Measurements from ENCODE around the gene MT2A. TPM values are rescaled to one million over a fixed set of nuclear protein-coding genes. Genes with fewer than 3 reads are reported as not detected.
A peak's percentile ranks its signal among the peaks of the same experiment; 100 is the strongest.
"Not testable (repeated sequence)": the region's sequence is repeated elsewhere in the genome, so short reads cannot be mapped to it uniquely, and the experiment has no call there.

MT2A gene
- 98.0 and 122 TPM in 2 replicates for total RNA-seq (2014; rRNA removed; shearing (Covaris generic))

DNA sequence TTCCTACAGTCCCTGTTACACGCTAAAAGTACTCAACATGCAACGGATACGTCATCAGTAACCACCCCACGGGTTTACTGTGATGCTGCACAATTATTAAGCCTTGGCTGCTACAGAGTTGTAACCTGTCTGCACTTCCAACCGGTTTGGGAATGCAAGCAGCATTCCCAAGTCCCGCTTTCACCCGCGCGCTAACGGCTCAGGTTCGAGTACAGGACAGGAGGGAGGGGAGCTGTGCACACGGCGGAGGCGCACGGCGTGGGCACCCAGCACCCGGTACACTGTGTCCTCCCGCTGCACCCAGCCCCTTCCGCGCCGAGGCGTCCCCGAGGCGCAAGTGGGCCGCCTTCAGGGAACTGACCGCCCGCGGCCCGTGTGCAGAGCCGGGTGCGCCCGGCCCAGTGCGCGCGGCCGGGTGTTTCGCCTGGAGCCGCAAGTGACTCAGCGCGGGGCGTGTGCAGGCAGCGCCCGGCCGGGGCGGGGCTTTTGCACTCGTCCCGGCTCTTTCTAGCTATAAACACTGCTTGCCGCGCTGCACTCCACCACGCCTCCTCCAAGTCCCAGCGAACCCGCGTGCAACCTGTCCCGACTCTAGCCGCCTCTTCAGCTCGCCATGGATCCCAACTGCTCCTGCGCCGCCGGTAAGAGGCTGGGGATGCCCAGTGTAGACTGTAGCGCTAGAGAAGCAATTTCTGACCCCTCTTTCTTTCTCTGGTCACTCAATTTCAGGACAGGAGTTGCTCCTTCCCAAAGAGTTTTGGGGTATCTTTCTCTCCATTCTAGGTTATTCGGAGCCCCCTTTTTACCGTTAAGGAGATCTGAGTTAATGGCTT is at the start of gene MT2A:
TSS of gene MT2A (plus strand) at position 542 of the 833 bp plus-strand sequence. CDS start at position 614, 72 bp downstream.
- DNase-seq (ENCODE audit: low spot score) = peak; percentile 95

DNA sequence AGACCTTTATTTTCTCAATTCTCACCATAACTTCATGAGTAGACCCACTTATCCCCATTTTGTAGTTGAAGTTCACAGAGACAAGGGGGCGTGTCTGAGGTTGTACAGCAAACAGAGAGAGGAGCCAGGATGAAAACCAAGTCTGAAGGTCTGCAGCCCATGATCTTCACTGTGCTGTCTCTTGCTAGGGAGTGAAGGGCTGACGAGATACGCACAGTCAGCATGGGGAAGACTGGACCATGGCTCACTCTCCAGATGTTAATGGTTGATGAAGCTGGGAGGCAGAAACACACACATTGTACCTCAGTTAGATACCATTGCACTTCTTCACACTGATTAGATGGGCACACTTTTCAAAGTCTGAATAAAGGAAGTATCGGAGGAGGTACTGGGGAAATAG is 49.3 kb upstream of the MT2A start:
- DNase-seq (ENCODE audit: low spot score) = no peak

DNA sequence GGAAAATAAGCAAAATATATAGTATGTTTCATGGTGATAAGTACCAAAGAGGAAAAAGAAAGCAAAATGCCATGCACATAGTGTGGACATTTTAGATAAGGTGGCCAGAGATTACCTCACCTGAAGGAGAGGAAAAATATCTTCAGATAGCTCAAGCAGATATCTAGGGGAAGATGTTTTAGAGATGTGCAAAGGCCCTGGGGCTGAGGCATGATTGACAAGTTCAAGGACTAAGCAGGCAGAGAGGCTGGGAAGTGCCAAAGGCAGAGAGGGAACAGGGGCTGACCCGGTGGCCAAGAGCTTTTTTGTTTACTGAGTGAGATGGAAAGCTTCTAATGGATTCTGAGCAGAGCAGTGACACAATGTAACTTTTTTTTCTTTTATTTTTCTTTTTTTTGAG is 47.9 kb upstream of the MT2A start:
- no peak for DNase-seq (ENCODE audit: low spot score)

DNA sequence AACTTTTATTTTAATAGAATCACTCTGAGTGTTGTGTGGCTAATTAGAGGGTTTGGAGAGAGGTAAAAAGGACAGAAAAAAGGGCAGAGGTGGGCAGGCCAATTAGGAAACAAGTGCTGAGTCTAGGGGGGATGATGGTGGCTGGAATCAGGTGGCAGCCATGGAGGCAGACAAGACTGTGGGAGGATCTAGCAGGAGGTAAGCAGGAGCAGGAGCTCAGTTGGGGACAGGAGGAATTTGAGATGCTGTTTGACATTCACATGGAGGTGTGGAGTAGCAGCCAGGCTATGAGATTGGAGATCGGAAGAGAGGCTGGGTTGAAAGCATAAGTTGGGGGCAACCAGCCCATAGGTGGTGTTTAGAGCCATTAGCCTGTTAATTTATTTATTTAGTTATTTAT is 47.3 kb upstream of the MT2A start:
- DNase-seq (ENCODE audit: low spot score) = no peak

DNA sequence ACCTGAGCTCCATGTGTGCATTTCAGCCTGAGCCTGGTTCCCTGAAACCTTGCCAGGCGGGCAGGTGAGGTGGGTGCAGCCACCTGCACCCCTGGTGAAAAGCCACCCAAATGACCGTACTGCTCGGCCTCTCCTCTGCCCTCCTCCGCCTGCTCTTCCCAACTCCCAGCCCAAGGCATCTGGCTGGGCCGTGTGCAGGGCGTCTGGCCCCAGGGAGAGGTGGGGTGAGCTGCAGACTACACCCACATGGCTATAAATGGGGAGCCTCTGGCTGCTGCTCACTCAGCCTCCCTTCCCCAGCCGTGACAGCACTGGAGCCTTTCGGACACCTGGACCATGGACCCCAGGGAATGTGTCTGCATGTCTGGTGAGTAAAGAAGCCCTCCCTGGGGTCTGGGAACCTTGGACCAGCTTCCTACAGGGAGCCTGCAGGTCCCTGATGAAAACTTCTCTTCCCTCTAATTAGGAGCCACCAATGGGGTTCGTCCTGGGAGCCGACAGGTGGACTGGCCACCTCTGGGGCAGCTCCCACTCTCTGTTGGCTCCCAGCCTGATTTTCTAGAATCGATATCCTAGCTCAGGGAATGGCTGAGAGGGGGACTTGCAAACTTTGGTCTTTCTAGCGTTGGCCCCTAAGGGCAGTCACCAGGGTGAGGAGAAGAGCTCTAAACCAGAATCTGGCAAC is 43.4 kb upstream of the MT2A start, which contains the start of gene MT4:
TSS of gene MT4 (plus strand) at position 281 of the 685 bp plus-strand sequence. CDS start at position 337, 56 bp downstream.
- no peak for DNase-seq (ENCODE audit: low spot score)

DNA sequence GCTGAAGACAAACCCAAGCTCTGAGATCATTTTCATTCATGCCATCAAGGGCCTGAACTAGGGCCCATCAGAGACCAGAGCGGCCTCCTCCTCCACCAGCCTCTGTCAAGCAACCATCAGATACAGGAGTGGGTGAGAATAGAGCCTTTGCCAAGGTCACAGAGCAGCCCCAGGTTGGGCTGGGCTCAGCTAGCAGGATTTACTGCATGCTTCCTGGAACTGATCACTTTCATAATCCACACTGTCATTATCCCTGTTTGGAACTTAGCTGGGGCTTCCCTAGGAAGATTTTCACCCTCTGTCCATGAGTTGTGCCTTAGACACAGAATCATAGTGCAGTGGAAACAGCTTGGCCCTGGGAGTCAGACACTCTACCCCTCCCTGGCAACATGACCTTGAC is 38.4 kb upstream of the MT2A start:
- no peak for DNase-seq (ENCODE audit: low spot score)

DNA sequence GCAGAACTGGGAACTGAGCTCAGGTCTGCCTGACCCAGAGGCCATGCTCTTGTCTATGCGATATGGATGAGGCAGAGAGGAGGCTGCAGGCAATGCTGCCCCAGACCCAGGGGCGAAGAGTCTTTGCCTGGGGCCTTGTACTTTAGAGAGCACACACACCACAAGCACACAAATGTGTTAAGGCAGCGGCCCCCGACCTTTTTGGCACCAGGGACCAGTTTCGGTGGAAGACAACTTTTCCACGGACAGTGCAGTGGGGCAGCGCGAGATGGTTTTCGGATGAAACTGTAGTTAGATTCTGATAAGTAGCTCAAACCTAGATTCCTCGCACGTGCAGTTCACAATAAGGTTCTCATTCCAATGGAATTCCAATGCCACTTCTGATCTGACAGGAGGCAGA is 36.9 kb upstream of the MT2A start:
- no peak for DNase-seq (ENCODE audit: low spot score)

DNA sequence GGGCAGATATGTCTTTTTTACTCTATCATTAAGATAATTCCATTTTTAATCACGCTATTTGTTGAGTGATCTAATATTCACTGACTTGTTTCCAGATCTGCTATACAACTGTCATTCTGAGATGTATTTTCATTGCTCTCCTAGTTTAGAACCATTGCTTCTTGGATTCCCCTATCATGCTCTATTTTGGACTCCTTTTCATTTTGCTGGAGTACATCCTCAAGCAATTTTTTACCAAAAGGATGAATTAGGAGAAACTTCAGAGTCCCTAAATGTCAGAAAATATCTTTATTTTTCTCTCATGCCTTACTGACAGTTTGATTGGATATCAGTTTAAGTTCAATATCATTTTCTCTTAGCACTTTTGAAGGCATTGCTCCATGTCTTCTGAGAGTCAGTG is 33.8 kb upstream of the MT2A start:
- DNase-seq (ENCODE audit: low spot score) = no peak

DNA sequence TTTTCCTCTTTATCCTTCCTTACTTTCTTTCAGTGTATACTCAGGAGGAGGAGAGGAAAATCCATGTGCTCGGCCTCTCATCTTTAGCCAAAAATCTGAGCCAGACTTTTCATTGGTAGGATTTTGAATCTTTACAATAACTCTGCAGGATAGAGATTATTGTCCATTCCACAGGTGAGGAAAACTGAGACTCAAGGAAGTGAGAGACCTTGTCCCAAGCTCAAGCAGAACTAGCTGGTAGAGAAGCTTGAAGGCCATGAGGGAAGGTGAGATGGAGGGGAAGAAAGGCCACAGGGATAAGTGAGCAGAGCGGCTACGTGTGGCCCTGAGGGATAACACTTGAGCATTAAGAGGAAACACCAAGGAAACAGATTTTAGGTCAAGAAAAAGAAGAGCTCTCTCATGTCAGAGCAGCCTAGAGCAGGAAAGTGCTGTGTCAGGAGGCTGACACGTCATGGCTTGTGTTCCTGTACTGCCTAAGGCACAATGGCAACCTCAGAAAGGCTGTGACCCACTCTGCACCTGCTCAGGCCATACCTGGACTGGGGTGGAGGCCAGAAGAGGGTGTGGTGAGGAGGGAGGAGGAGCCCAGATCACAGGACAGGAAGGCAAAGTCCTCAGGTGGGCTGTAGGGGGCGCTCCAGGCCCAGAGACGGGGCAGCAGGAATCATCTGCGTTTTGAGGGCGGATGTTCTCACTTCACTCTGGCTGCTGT is 31.6 kb upstream of the MT2A start:
- DNase-seq (ENCODE audit: low spot score) = peak; percentile 54

DNA sequence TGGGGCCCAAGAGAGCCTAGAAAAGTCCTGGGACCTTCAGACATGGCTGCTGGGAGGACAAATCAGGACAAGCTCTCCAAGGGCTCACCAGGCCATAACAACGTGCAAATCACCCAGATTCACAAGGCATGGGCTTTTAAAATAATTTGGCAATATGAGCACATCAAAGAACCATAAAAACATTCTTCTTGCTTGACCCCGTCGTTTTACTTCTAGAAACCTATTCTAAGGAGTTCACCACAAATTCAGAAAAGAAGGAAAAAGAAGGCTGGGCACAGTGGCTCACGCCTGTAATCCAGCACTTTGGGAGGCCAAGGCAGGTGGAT is 31.1 kb upstream of the MT2A start:
- no peak for DNase-seq (ENCODE audit: low spot score)

DNA sequence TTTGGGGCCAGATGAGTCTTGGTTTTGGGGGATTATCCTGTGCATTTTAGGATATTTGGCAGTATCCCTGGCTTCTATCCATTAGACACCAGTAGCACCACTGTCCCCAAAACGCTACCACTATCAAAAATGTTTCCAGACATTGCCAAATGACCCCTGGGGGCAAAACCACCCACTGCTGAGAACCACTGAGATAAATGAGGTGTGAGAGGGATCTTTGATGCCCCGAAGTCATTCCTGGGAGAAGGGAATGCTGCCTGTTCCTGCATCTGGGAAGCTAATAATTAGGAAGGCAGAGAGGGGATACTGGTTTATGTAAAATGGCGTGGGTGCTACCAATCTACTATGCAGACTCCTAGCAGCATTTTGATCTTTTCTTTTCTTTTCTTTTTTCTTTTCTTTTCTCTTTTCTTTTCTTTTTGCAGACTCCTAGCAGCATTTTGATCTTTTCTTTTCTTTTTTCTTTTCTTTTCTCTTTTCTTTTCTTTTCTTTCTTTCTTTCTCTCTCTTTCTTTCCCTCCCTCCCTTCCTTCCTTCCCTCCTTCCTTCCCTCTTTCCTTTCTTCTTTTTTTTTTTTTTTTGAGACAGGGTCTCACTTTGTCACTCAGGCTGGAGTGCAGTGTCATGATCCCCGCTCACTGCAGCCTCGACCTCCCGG is 27.9 kb upstream of the MT2A start:
- no peak for DNase-seq (ENCODE audit: low spot score)

DNA sequence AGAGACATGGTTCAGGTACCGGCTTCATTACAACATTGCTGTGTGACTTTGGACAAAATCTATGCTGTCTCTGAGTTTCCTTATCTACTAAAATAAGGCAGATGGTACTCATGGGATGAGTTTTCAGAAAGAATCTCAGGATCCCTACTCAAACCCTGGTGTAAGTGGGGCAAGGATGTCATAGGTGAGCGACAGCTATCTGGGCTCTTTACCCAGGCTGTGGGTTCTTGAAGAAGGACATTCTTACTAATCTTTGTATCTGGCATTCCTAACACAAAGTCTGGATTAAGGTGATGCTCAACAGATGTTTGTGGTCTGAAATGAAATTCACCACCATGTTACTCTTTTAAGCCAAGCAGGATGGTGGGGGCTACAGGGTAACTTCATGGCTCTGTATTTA is 25.5 kb upstream of the MT2A start:
- DNase-seq (ENCODE audit: low spot score) = not testable (repeated sequence)

DNA sequence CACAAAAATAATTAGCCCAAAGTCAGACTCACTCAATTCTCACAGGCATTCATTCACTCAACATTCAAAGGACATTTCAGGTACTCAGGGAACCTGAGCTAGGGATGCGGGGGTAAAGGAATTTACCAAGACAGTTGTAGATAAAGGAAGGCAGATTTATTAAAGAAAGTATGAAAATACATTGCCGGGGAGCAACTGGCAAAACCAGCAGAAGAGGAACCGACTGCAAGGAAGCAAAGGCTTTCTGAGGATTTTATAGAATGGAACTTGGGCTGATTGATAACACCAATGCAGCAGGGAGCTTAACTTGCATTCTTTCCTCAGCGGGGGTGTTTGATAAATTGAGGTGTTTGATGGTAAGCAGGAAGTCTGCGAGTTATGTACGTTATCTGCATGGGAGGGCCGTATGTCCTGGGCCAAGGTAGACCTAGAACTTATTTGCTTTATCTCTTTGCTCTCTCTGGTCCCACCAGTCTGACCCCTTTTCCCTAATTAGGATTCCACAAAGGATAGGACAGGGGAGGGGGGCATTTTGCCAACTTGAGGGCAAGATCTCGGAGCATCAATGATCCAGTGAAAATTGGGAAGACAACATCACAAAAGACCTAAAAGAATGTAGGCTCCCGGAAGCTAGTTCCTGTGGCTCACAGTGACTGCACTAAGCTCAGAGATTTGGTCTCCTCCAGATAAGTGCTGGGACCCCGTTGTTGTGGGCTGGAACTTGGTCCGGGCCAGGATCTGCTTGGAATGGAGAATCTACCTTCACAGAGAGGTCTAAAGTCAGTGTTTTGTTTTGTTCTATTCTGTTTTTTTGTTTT is 24.8 kb upstream of the MT2A start:
- DNase-seq (ENCODE audit: low spot score) = no peak

DNA sequence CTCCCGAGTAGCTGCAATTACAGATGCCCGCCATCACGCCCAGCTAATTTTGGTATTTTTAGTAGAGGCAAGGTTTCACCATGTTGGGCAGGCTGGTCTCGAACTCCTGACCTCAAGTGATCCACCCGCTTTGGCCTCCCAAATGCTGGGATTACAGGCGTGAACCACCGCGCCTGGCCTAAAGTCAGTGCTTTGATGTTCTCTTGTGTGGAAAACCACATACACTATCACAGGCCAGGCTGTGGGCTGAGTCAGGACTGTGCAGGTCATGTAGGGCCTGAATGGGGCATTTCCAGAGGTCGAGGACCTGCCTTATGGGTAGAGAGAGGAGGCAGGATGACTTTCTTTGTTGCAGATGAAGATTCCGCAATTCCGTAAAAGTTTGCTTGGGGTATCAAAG is 24.1 kb upstream of the MT2A start:
- DNase-seq (ENCODE audit: low spot score) = no peak

DNA sequence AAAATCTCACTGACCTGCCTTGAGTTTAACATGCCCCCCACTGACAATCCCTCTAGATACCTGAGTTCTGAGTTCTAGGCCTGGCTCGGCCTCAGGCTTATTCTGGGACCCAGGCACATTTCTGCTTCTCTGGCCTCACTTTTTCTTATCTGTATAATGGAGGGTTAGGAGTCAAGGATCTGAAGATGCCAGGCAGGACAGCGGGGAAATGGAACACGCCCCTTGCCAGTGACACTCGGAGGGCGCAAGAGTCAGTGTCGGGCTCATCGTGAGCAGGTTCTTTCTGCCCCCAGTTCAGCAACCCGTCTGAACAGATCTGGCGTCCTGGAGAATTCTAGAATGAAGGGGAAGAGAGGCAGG is 19.6 kb upstream of the MT2A start:
- no peak for DNase-seq (ENCODE audit: low spot score)

DNA sequence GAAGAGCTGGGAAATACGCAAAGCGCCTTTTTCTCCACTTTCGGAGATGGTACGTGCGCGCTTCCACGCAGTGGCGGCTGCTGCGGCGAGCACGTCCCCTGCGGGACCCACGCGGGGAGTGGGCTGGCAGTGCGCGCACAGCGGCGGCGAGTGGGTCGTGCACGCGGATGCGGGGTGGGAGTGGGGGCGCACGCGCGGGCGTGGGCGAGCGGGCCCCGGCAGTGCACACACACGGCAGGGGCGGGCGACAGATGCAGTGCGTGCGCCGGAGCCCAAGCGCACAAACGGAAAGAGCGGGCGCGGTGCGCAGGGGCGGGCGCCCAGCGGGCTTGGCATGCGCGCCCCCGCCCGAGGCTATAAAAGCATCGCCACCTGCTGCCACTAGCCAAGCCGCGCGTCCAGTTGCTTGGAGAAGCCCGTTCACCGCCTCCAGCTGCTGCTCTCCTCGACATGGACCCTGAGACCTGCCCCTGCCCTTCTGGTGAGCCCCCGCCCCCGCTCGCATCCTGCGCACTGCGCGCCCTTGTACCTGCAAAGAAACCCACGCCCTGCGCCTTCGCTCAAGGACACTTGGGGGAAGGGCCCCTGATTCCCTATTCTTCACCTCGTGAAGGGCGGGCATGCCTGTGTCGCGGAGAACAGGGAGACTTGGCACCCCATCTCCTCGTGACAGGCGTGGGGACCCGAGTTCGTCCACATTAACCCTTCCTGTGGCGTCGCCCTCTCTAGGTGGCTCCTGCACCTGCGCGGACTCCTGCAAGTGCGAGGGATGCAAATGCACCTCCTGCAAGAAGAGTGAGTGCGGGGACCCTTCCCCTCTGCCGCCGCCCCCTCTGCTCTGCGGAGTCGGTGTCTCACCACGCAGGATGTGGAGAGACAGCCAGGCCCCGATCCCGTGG is 19.0 kb upstream of the MT2A start, which contains the start of gene MT3:
TSS of gene MT3 (plus strand) at position 388 of the 899 bp plus-strand sequence. CDS start at position 451, 63 bp downstream.
- no peak for DNase-seq (ENCODE audit: low spot score)

DNA sequence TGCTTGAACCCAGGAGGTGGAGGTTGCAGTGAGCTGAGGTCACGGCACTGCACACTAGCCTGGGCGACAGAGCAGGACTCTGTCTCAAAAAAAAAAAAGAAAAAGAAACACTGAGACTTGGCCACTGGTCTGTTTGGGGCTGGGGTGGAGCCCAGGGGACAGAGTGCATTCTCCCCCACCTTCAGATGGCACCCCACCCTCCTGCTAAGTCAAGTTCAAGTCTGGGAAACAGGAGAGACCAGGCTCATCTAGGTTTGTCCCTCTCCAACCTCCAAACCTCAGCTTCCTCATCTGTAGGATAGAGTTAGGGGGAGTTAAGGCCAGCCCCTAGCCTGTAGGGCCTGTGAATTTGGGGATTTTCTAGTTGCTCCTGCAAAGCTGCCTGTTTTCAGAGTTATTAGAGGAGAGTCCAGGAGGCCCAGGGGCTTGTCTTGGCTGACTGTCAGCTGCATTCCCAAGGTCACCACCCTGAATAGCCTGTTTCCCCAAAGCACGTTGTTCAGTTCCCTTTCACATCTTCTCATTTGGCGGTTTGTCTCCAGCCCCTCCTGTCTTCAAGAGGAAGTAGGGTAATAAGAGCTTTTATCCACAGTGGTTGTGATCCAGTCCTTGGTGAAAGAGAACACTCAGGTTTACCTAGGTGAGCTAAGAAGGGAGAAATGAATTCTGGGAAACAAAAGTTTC is 16.9 kb upstream of the MT2A start:
- no peak for DNase-seq (ENCODE audit: low spot score)

DNA sequence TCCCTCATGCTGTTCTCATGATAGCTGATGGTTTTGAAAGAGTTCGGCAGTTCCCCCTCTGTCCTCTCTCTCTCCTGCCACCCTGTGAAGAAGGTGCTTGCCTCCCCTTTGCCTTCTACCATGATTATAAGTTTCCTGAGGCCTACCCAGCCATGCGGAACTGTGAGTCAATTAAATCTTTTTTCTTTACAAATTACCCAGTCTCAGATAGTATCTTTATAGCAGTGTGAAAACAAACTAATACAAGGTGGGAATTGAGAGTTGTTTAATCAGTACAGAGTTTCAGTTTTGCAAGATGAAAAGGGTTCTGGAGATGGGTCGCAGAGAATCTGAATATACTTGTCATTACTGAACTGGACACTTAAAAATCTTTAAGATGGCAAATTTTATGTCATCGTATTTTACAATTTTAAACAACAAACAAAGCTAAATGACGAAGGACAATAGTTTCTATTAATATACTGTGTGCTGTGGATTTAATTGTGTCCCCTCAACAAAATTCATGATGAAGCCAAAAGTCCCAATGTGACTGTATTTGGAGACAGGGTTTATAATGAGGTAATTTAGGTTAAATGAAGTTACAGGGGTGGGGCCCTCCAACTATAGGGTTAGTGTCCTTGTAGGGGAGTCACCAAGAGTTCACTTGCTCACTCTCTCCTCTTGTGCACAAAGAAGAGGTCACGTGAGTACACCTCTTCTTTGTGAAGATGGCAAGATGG is 14.7 kb upstream of the MT2A start:
- no peak for DNase-seq (ENCODE audit: low spot score)

DNA sequence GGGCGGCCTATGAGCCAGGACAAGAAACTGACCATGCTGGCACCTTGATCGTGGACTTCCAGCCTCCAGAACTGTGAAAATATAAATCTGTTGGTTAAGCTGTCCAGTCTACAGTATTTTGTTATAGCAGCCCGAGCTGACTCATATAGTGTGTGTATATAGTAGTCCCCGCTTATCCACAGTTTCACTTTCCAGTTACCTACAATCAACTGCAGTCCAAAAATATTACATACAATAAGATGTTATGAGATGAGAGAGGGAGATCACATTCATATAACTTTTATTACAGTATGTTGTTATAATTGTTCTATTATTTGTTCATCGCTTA is 14.1 kb upstream of the MT2A start:
- DNase-seq (ENCODE audit: low spot score) = no peak

Data from H4 (cell line).